MM.1S (cell line): ENCODE data around the gene MIPEP.

Experiments
- DNase-seq: peaks from one replicate; pipeline ENCODE4 v3.0.0-alpha.2; 2015
- H2AFZ ChIP-seq: fragments of 300-600 bp; sonication (generic); 2 replicates; pipeline ENCODE4 v1.6.0; 2016; ENCODE audit warnings: antibody characterized with exemption, low read length
- H3F3A ChIP-seq: fragments of 300-600 bp; sonication (generic); 2 replicates; pipeline ENCODE4 v1.6.1; 2016; ENCODE audit warnings: mild to moderate bottlenecking, antibody characterized with exemption, low read length, moderate library complexity, mixed read lengths; ENCODE audit not compliant: insufficient read depth
- H3K27ac ChIP-seq: fragments of 300-600 bp; sonication (generic); 2 replicates; pipeline ENCODE4 v1.5.1; 2016; ENCODE audit warnings: mild to moderate bottlenecking, low read length
- H3K27me3 ChIP-seq: fragments of 300-600 bp; sonication (generic); replicated peaks from 2 replicates; pipeline ENCODE4 v1.6.0; 2016; ENCODE audit warnings: low read length; ENCODE audit not compliant: insufficient read depth
- H3K36me3 ChIP-seq: fragments of 300-600 bp; sonication (generic); replicated peaks from 2 replicates; pipeline ENCODE4 v1.6.1; 2016; ENCODE audit warnings: mild to moderate bottlenecking, low read length, mixed read lengths; ENCODE audit not compliant: insufficient read depth
- H3K4me1 ChIP-seq: fragments of 300-600 bp; sonication (generic); 2 replicates; pipeline ENCODE4 v1.6.1; 2016; ENCODE audit warnings: low read length, mixed read lengths
- H3K4me2 ChIP-seq: fragments of 300-600 bp; sonication (generic); 2 replicates; pipeline ENCODE4 v1.6.0; 2016; ENCODE audit warnings: low read depth, low read length
- H3K4me3 ChIP-seq: fragments of 300-600 bp; sonication (generic); 2 replicates; pipeline ENCODE4 v1.5.1; 2016; ENCODE audit warnings: low read length, mixed read lengths
- H3K79me2 ChIP-seq: fragments of 300-600 bp; sonication (generic); 2 replicates; pipeline ENCODE4 v1.6.1; 2016; ENCODE audit warnings: mixed run types, low read length, mixed read lengths
- H3K9ac ChIP-seq: fragments of 300-600 bp; sonication (generic); 2 replicates; pipeline ENCODE4 v1.6.1; 2016; ENCODE audit warnings: low read length, mixed read lengths
- H3K9me2 ChIP-seq: fragments of 300-600 bp; sonication (generic); replicated peaks from 2 replicates; pipeline ENCODE4 v1.6.1; 2016; ENCODE audit warnings: mild to moderate bottlenecking, low read length, mixed read lengths; ENCODE audit not compliant: insufficient read depth
- H3K9me3 ChIP-seq: fragments of 300-600 bp; sonication (generic); replicated peaks from 2 replicates; pipeline ENCODE4 v1.6.1; 2016; ENCODE audit warnings: mild to moderate bottlenecking, low read length, mixed read lengths; ENCODE audit not compliant: insufficient read depth
- H4K20me1 ChIP-seq: fragments of 300-600 bp; sonication (generic); 2 replicates; pipeline ENCODE4 v1.6.1; 2016; ENCODE audit warnings: mild to moderate bottlenecking, low read length, moderate library complexity, mixed read lengths; ENCODE audit not compliant: insufficient read depth
- CTCF ChIP-seq: fragments of 300-600 bp; sonication (generic); IDR thresholded peaks from 2 replicates; pipeline ENCODE4 v1.5.1; 2016; ENCODE audit warnings: antibody characterized with exemption, low read length, mixed read lengths
- EZH2 ChIP-seq: fragments of 300-600 bp; sonication (generic); optimal IDR thresholded peaks from 2 replicates; pipeline ENCODE3; 2017; ENCODE audit warnings: low read depth, mild to moderate bottlenecking, antibody characterized with exemption, low read length, mixed read lengths
- EZH2phosphoT487 ChIP-seq: fragments of 300-600 bp; sonication (generic); IDR thresholded peaks from 2 replicates; pipeline ENCODE4 v1.6.1; 2018; ENCODE audit warnings: antibody characterized with exemption, low read length

The MIPEP gene

GRCh38 chr13:23877286-23877685, 11.9 kb downstream of the MIPEP start:
- Histone ChIP-seq H3K27me3 (no peaks in the 10 kb centered on the region), H3K9me2 (no peaks in the 10 kb centered on the region), H3K36me3 (no peaks in the 10 kb centered on the region), H3K4me1 (no peaks in the 10 kb centered on the region), H3F3A (no peaks in the 10 kb centered on the region), H3K79me2 (no peaks in the 10 kb centered on the region), H2AFZ (no peak overlapping the region), H3K27ac (no peak overlapping the region), H3K4me3 (no peak overlapping the region), H4K20me1 (no peaks in the 10 kb centered on the region), H3K4me2 (no peak overlapping the region), H3K9me3 (no peaks in the 10 kb centered on the region), H3K9ac (no peak overlapping the region)
- DNase-seq, result no peak
- TF ChIP-seq CTCF (no peak), EZH2phosphoT487 (no peak), EZH2 (no peak)

- Histone ChIP-seq H3K4me1 (no peaks in the 10 kb centered on the region), H3K9me2 (no peaks in the 10 kb centered on the region), H3K36me3 (no peaks in the 10 kb centered on the region), H3K27me3 (no peaks in the 10 kb centered on the region), H3K27ac (no peak overlapping the region), H4K20me1 (no peaks in the 10 kb centered on the region), H3K4me3 (no peak overlapping the region), H3K9me3 (no peaks in the 10 kb centered on the region), H3F3A (no peaks in the 10 kb centered on the region), H2AFZ (no peak overlapping the region), H3K79me2 (no peaks in the 10 kb centered on the region), H3K9ac (no peak overlapping the region), H3K4me2 (no peak overlapping the region)
- no peak for DNase-seq
- TF ChIP-seq CTCF (0 out of 2 replicates have a peak, but pooled peaks have one; percentile 20), EZH2 (no peak)
These were observed 12.9 kb downstream of the MIPEP start for GRCh38 chr13:23876265-23876664.

GRCh38 chr13:23871616-23872220, 17.5 kb downstream of the MIPEP start:
- no peak overlapping the region for H3K9ac ChIP-seq

More at GRCh38 chr13:23871616-23872220, 17.5 kb downstream of the MIPEP start:
- Histone ChIP-seq H3K4me3 (no peak overlapping the region), H3K4me2 (no peak overlapping the region), H3K36me3 (no peaks in the 10 kb centered on the region), H3K27me3 (no peaks in the 10 kb centered on the region), H3K27ac (no peak overlapping the region), H4K20me1 (no peaks in the 10 kb centered on the region), H2AFZ (no peak overlapping the region), H3K9me3 (no peaks in the 10 kb centered on the region), H3K4me1 (no peaks in the 10 kb centered on the region), H3K79me2 (no peaks in the 10 kb centered on the region), H3F3A (no peaks in the 10 kb centered on the region), H3K9me2 (no peaks in the 10 kb centered on the region)
- peak; percentile 13 for DNase-seq
- TF ChIP-seq CTCF (peak; percentile 41), EZH2 (no peak), EZH2phosphoT487 (no peak)
